ENCODE measurements around the gene DCUN1D4. TPM values are rescaled to one million over a fixed set of nuclear protein-coding genes. Genes with fewer than 3 reads are reported as not detected.

Gene DCUN1D4
- total RNA-seq, 1 experiment from 2014 or later, result 34.3 TPM

GRCh38 chr4:51878431-51878830 is 35.5 kb downstream of the DCUN1D4 start:
- no peak for TF ChIP-seq GTF2I (CRISPR knock-in tag; conservative IDR thresholded peaks at IDR 0.05)
- TF ChIP-seq FOXJ3 (CRISPR knock-in tag; IDR thresholded peaks at IDR 0.05; ENCODE audit: borderline replicate concordance), result no peak
- no peak for TF ChIP-seq ZNF532 (CRISPR knock-in tag; IDR thresholded peaks at IDR 0.05; ENCODE audit: borderline replicate concordance)
- TF ChIP-seq NFE2L1 (CRISPR knock-in tag; IDR thresholded peaks at IDR 0.05), result no peak
- TF ChIP-seq ATF3 (CRISPR knock-in tag; conservative IDR thresholded peaks at IDR 0.05), result no peak
- TF ChIP-seq MXD4 (CRISPR knock-in tag; IDR thresholded peaks at IDR 0.05; ENCODE audit: borderline replicate concordance), result no peak
- no peak for TF ChIP-seq ATF6 (CRISPR knock-in tag; IDR thresholded peaks at IDR 0.05)
- TF ChIP-seq E2F1 (CRISPR knock-in tag; IDR thresholded peaks at IDR 0.05), result no peak
- no peak for TF ChIP-seq NFYB (CRISPR knock-in tag; conservative IDR thresholded peaks at IDR 0.05; ENCODE audit: low read depth)
- no peak for TF ChIP-seq ETV6 (CRISPR knock-in tag; IDR thresholded peaks at IDR 0.05)
- TF ChIP-seq SOX15 (CRISPR knock-in tag; IDR thresholded peaks at IDR 0.05), result no peak
- no peak for TF ChIP-seq ZBTB21 (CRISPR knock-in tag; IDR thresholded peaks at IDR 0.05; ENCODE audit: borderline replicate concordance)
- no peak for TF ChIP-seq ZNF121 (CRISPR knock-in tag; IDR thresholded peaks at IDR 0.05)
- TF ChIP-seq HMGA2 (CRISPR knock-in tag; IDR thresholded peaks at IDR 0.05), result no peak
- TF ChIP-seq OVOL2 (CRISPR knock-in tag; IDR thresholded peaks at IDR 0.05; ENCODE audit: borderline replicate concordance), result no peak
- H3K4me3 Mint-ChIP-seq, result no peak overlapping the region
- ATAC-seq (no peak), DNase-seq (ENCODE audit: low spot score) (no peak)
- H3K9me3 Mint-ChIP-seq, result peaks cover 4% of the 10 kb centered on the region
- H3K27me3 Mint-ChIP-seq (ENCODE audit: low read depth), result no peaks in the 10 kb centered on the region
- ChIA-PET POLR2A (no interaction called here), CTCF (interaction anchor here (0.8 kb wide), 1 partner anchor 17 kb away, joined by 3 read pairs; no protein-coding TSS in a partner anchor)
- peaks cover 2% of the 10 kb centered on the region for H3K4me1 Mint-ChIP-seq
- H3K27ac Mint-ChIP-seq, result no peak overlapping the region
- peaks cover 52% of the 10 kb centered on the region for H3K36me3 Mint-ChIP-seq

- peaks cover 4% of the 10 kb centered on the region for H3K9me3 Mint-ChIP-seq
- POLR2A ChIA-PET, result interaction anchor here (1.1 kb wide), 1 partner anchor 13 kb away, joined by 3 read pairs; no protein-coding TSS in a partner anchor
- TF ChIP-seq CTCF (IDR thresholded peaks at IDR 0.05) (no peak), CREM (CRISPR knock-in tag; IDR thresholded peaks at IDR 0.05) (no peak), PREB (CRISPR knock-in tag; IDR thresholded peaks at IDR 0.05; ENCODE audit: borderline replicate concordance) (no peak), ARID4B (CRISPR knock-in tag; IDR thresholded peaks at IDR 0.05; ENCODE audit: borderline replicate concordance) (no peak)
Observed at GRCh38 chr4:51880016-51880915, 37.3 kb downstream of the DCUN1D4 start.

More at GRCh38 chr4:51880016-51880915, 37.3 kb downstream of the DCUN1D4 start:
- CTCF ChIA-PET, result no interaction called here
- ATAC-seq, result no peak
- Mint-ChIP-seq H3K4me3 (no peak overlapping the region), H3K36me3 (peaks cover 43% of the 10 kb centered on the region), H3K27me3 (ENCODE audit: low read depth) (no peaks in the 10 kb centered on the region), H3K4me1 (peaks cover 17% of the 10 kb centered on the region), H3K27ac (no peak overlapping the region)
- DNase-seq (ENCODE audit: low spot score), result no peak

All from WTC11 (cell line).